GM12878 (cell line): ENCODE results near the gene FNDC3B. TPM values are rescaled to one million over a fixed set of nuclear protein-coding genes. Genes with fewer than 3 reads are reported as not detected.
A peak's percentile ranks its signal among the peaks of the same experiment; 100 is the strongest.

Experiments used
- ATAC-seq: fragments of 200-7000 bp; cut with Tn5 transposase; 3 replicates; pipeline ENCODE4 v1.9.1; 2020; ENCODE audit warnings: mild to moderate bottlenecking, moderate library complexity
- BruUV-seq: library from RNA; stranded (reverse); fragments of 400-500 nt; replicated peaks from 2 replicates; lab custom pipeline; 2021; lab: Mats Ljungman, UMichigan
- CTCF ChIA-PET: fragments of 300-600 bp; sonication (Branson Sonifier 250); formaldehyde crosslinking; extraction: SDS; loops from one replicate; lab custom pipeline; 2021; ENCODE audit warnings: inconsistent platforms; lab: Yijun Ruan, JAX
- POLR2A ChIA-PET: fragments of 350-600 bp; formaldehyde crosslinking; extraction: SDS; loops from one replicate; lab custom pipeline; 2021; ENCODE audit warnings: inconsistent platforms; lab: Charles Lee
- RAD21 ChIA-PET: fragments of 300-600 bp; sonication (Branson Sonifier 250); formaldehyde crosslinking; loops from one replicate; lab custom pipeline; 2023; ENCODE audit warnings: antibody characterized with exemption; ENCODE audit not compliant: unreplicated experiment; lab: Charles Lee
- SMC1A ChIA-PET: fragments of 300-600 bp; sonication (Branson Sonifier 250); formaldehyde crosslinking; loops from one replicate; lab custom pipeline; 2023; ENCODE audit not compliant: unreplicated experiment, uncharacterized antibody; lab: Charles Lee
- DNase-seq: peaks from one replicate; pipeline ENCODE4 v3.0.0-alpha.2; 2011; ENCODE audit warnings: low read depth, low spot score
- FAIRE-seq: peaks from 3 replicates; lab custom pipeline; 2011; peaks lifted over from hg19 to GRCh38; lab: Jason Lieb, UNC
- H2AFZ ChIP-seq: 2 replicates; pipeline ENCODE4 v1.6.0; 2011; ENCODE audit warnings: low read depth, low read length, control low read depth; ENCODE audit not compliant: control insufficient read depth
- H3K27ac ChIP-seq: 2 replicates; pipeline ENCODE4 v1.5.1; 2011; ENCODE audit warnings: control low read depth; ENCODE audit not compliant: control insufficient read depth, insufficient read depth
- H3K27me3 ChIP-seq, 2 experiments: replicated peaks in 1 of 2; 2 replicates each; pipeline versions ENCODE4 v1.6.0 to v1.6.1; 2011; ENCODE audit warnings: low read length in 1 of 2; ENCODE audit not compliant: control insufficient read depth in 2 of 2, insufficient read depth in 2 of 2
- H3K36me3 ChIP-seq, 2 experiments: 2 replicates each; pipeline ENCODE4 v1.5.1; 2011; ENCODE audit warnings: low read length in 1 of 2; ENCODE audit not compliant: control insufficient read depth in 2 of 2, insufficient read depth in 2 of 2
- H3K4me1 ChIP-seq: 2 replicates; pipeline ENCODE4 v1.6.1; 2011; ENCODE audit warnings: mild to moderate bottlenecking, low read length, moderate library complexity, mixed read lengths; ENCODE audit not compliant: control insufficient read depth, insufficient read depth
- H3K4me2 ChIP-seq: 2 replicates; pipeline ENCODE4 v1.6.0; 2011; ENCODE audit warnings: control low read depth; ENCODE audit not compliant: control insufficient read depth, insufficient read depth
- H3K4me3 ChIP-seq: fragments of 200-600 bp; sonication (generic); 2 replicates; pipeline ENCODE4 v1.5.1; 2016
- H3K79me2 ChIP-seq: 2 replicates; pipeline ENCODE4 v1.6.0; 2011; ENCODE audit warnings: low read length; ENCODE audit not compliant: control insufficient read depth, insufficient read depth
- H3K9ac ChIP-seq: 2 replicates; pipeline ENCODE4 v1.8.0; 2011; ENCODE audit warnings: low read length, control low read depth, mixed read lengths; ENCODE audit not compliant: control insufficient read depth, insufficient read depth
- H3K9me3 ChIP-seq: replicated peaks from 3 replicates; pipeline ENCODE4 v1.5.1; 2011; ENCODE audit warnings: mild to moderate bottlenecking, low read length; ENCODE audit not compliant: control insufficient read depth, insufficient read depth
- H4K20me1 ChIP-seq: 2 replicates; pipeline ENCODE4 v1.6.0; 2011; ENCODE audit not compliant: control insufficient read depth, insufficient read depth
- ASH2L ChIP-seq: fragments of 300-600, 200-600 bp; sonication (generic); IDR thresholded peaks from 2 replicates; pipeline ENCODE4 v1.6.1; 2017; ENCODE audit warnings: low read depth, mild to moderate bottlenecking, borderline replicate concordance
- KLF5 ChIP-seq: fragments of 450-650 bp; IDR thresholded peaks from 2 replicates; pipeline ENCODE4 v1.6.1; 2014; ENCODE audit warnings: mild to moderate bottlenecking; ENCODE audit not compliant: partially characterized antibody
- SREBF2 ChIP-seq: IDR thresholded peaks from 2 replicates; pipeline ENCODE4 v1.6.1; 2012; ENCODE audit warnings: mild to moderate bottlenecking, low read length
- ZNF24 ChIP-seq: fragments of 450-650 bp; IDR thresholded peaks from 2 replicates; pipeline ENCODE4 v1.6.1; 2017; ENCODE audit warnings: antibody characterized with exemption, mild to moderate bottlenecking
- WGBS: methylation state at CpG from one replicate; pipeline ENCODE4 v1.1.6; 2016; ENCODE audit warnings: low lambda C conversion rate; ENCODE audit not compliant: insufficient replicate concordance, insufficient coverage; ENCODE audit errors: missing lambda C conversion rate; 5-methylcytosine and 5-hydroxymethylcytosine counted together
- in situ Hi-C: fragments of 300-500 bp; cut with MboI; formaldehyde crosslinking; loops from 9 replicates; pipeline ENCODE4 v1.14.3; 2018; ENCODE audit warnings: mixed read lengths
- intact Hi-C: fragments of 100-400 bp; cut with micrococcal nuclease; formaldehyde crosslinking; loops from one replicate; pipeline ENCODE4 v1.14.2; 2022; ENCODE audit not compliant: unreplicated experiment
- polyA plus RNA-seq, 11 experiments: library from polyadenylated mRNA; depleted of rRNA in 4 of 11; unstranded in 6 of 11; stranded (reverse) in 5 of 11; fragments of >200 nt; fragmentation: Nextera tagmentation in 4 of 11; fragmentation: Illumina TruSeq in 1 of 11; extraction: Ambion mirVana in 4 of 11; extraction: Trizol in 1 of 11; gene quantifications; 1 replicate in 1 of 11; 2 replicates in 10 of 11; pipeline versions ENCODE4 v1.2.1 to v1.2.3, GENCODE V29; 2011 to 2016; ENCODE audit warnings: inconsistent platforms in 2 of 11, missing spikeins in 2 of 11, low read depth in 1 of 11
- total RNA-seq, 4 experiments: library from RNA; depleted of rRNA in 3 of 4; stranded (reverse); fragments of >200 nt in 3 of 4; fragmentation: Illumina TruSeq in 1 of 4; extraction: Trizol in 1 of 4; gene quantifications; 2 replicates each; pipeline versions ENCODE4 v1.2.1 to v1.2.3, GENCODE V29; 2013 to 2021
- TF ChIP-seq, protein P1 (sequence below): fragments of 450-650 bp; IDR thresholded peaks from 2 replicates; pipeline ENCODE4 v1.6.1; 2017; ENCODE audit warnings: mild to moderate bottlenecking, moderate library complexity

The FNDC3B gene
- total and polyA plus RNA-seq, 10 of the 15 experiments (the other 5 are each of a cell fraction or from before 2014, with no cell fraction given): 7.9 to 35.0 (median 18.5) TPM

DNA sequence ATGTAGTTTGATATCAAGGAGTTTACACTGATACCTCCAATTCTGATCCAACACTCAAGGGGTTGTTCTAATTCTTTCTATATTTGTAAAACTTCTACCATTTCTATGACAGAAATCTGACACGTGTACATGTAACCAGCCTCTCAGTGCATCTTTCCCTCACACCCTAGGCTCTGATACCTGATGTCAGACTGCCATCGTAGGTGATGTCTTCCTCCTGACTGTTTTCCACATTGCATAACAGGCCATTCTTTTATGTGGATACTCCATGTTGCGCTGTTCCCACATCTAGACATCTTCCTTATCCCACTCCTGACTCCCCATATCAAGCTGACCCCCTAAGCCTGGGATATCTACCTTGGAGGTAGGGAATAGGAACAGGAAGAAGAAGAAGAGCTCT, 159.1 kb downstream of the FNDC3B start:
- Histone ChIP-seq H4K20me1 (no peaks in the 10 kb centered on the region), H3K9me3 (no peaks in the 10 kb centered on the region), H3K36me3 (no peaks in the 10 kb centered on the region), H3K4me2 (no peak overlapping the region), H3K9ac (no peak overlapping the region), H3K4me1 (no peaks in the 10 kb centered on the region), H3K4me3 (no peak overlapping the region), H2AFZ (no peak overlapping the region), H3K27ac (no peak overlapping the region), H3K27me3 (no peaks in the 10 kb centered on the region), H3K79me2 (peaks cover 1% of the 10 kb centered on the region)
- in situ Hi-C loops: no loop called here
- ChIA-PET SMC1A (interaction anchor here (1.6 to 1.8 kb wide), 2 partner anchors 12 to 15 kb away, joined by 5 to 6 read pairs; no protein-coding TSS in a partner anchor), RAD21 (no interaction called here), CTCF (no interaction called here), POLR2A (interaction anchor here (1.0 kb wide), 1 partner anchor 20 kb away, joined by 3 read pairs; no protein-coding TSS in a partner anchor)
- no peak for TF ChIP-seq ASH2L
- no peak for TF ChIP-seq KLF5
- no peak for TF ChIP-seq SREBF2
- WGBS: 79% methylated on average over 3 of the region's 3 CpGs
- intact Hi-C loops: no loop called here
- BruUV-seq: no TSS peak
- FAIRE-seq (no peak), DNase-seq (no peak), ATAC-seq (no peak)

- ChIA-PET POLR2A (no interaction called here), CTCF (no interaction called here), SMC1A (interaction anchor here (0.9 to 1.9 kb wide), 4 partner anchors 9 to 18 kb away, joined by 4 to 6 read pairs (median 4); no protein-coding TSS in a partner anchor), RAD21 (interaction anchor here (0.9 kb wide), 1 partner anchor 14 kb away, joined by 3 read pairs; no protein-coding TSS in a partner anchor)
- 88% methylated on average over 7 of the region's 7 CpGs for WGBS
- no peak overlapping the region for H3K4me3 ChIP-seq
- H2AFZ ChIP-seq: no peak overlapping the region
- H3K9ac ChIP-seq: no peak overlapping the region
- no peaks in the 10 kb centered on the region for H3K4me1 ChIP-seq
- no TSS peak for BruUV-seq
- no peaks in the 10 kb centered on the region for H3K36me3 ChIP-seq
- intact Hi-C loops (no loop called here), in situ Hi-C loops (no loop called here)
- no peaks in the 10 kb centered on the region for H4K20me1 ChIP-seq
- H3K9me3 ChIP-seq: peaks cover 2% of the 10 kb centered on the region; the same call in 1 of the 3 replicates
- FAIRE-seq (no peak), ATAC-seq (peak; percentile 31; the same call in 1 of the 3 replicates), DNase-seq (no peak)
- H3K79me2 ChIP-seq: peaks cover 3% of the 10 kb centered on the region
- H3K27me3 ChIP-seq: no peaks in the 10 kb centered on the region
- peak; percentile 89 for TF ChIP-seq ZNF24
- TF ChIP-seq, protein P1, sequence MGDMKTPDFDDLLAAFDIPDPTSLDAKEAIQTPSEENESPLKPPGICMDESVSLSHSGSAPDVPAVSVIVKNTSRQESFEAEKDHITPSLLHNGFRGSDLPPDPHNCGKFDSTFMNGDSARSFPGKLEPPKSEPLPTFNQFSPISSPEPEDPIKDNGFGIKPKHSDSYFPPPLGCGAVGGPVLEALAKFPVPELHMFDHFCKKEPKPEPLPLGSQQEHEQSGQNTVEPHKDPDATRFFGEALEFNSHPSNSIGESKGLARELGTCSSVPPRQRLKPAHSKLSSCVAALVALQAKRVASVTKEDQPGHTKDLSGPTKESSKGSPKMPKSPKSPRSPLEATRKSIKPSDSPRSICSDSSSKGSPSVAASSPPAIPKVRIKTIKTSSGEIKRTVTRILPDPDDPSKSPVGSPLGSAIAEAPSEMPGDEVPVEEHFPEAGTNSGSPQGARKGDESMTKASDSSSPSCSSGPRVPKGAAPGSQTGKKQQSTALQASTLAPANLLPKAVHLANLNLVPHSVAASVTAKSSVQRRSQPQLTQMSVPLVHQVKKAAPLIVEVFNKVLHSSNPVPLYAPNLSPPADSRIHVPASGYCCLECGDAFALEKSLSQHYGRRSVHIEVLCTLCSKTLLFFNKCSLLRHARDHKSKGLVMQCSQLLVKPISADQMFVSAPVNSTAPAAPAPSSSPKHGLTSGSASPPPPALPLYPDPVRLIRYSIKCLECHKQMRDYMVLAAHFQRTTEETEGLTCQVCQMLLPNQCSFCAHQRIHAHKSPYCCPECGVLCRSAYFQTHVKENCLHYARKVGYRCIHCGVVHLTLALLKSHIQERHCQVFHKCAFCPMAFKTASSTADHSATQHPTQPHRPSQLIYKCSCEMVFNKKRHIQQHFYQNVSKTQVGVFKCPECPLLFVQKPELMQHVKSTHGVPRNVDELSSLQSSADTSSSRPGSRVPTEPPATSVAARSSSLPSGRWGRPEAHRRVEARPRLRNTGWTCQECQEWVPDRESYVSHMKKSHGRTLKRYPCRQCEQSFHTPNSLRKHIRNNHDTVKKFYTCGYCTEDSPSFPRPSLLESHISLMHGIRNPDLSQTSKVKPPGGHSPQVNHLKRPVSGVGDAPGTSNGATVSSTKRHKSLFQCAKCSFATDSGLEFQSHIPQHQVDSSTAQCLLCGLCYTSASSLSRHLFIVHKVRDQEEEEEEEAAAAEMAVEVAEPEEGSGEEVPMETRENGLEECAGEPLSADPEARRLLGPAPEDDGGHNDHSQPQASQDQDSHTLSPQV: no peak
- H3K4me2 ChIP-seq: no peak overlapping the region
- no peak overlapping the region for H3K27ac ChIP-seq
These were observed 160.5 kb downstream of the FNDC3B start for GRCh38 chr3:172199850-172200369.
